OCI-LY3 (cell line): ENCODE data around the gene BORCS5.

ENCODE experiments used
- CTCF ChIP-seq: fragments of 200-600, 300-600 bp; sonication (generic); IDR thresholded peaks from 2 replicates; pipeline ENCODE4 v1.5.1; 2014; ENCODE audit warnings: antibody characterized with exemption, low read length, low read depth
- EZH2phosphoT487 ChIP-seq: fragments of 200-600 bp; shearing (Covaris generic); IDR thresholded peaks from 2 replicates; pipeline ENCODE4 v1.6.1; 2018; ENCODE audit warnings: antibody characterized with exemption, mixed run types, low read depth

- no peak for TF ChIP-seq CTCF
- TF ChIP-seq EZH2phosphoT487, result no peak
Observed at GRCh38 chr12:12465522-12465921, 108.6 kb downstream of the BORCS5 start.
